ENCODE measurements around the gene ELANE. TPM values are rescaled to one million over a fixed set of nuclear protein-coding genes. Genes with fewer than 3 reads are reported as not detected.
A peak's percentile ranks its signal among the peaks of the same experiment; 100 is the strongest.

The ELANE gene
- total and polyA plus RNA-seq, 9 of the 15 experiments (the other 6 are each of a cell fraction or from before 2014, with no cell fraction given): not detected

GRCh38 chr19:861756-862580 lies 9.9 kb downstream of the ELANE start (continued):
- no peak for TF ChIP-seq CLOCK (CRISPR knock-in tag; IDR thresholded peaks at IDR 0.05; ENCODE audit: borderline replicate concordance)
- peak; percentile 96 for TF ChIP-seq MGA (IDR thresholded peaks at IDR 0.05)
- peak; percentile 88 for TF ChIP-seq ZNF592 (IDR thresholded peaks at IDR 0.05)
- TF ChIP-seq TAF1 (IDR thresholded peaks at IDR 0.05; ENCODE audit: control insufficient read depth, extremely low read depth, insufficient read depth, low read length, severe bottlenecking): peak; percentile 31
- 0 out of 2 replicates have a peak, but pooled peaks have one; percentile 12 for TF ChIP-seq TEAD4 (IDR thresholded peaks at IDR 0.05; ENCODE audit: low read length)
- no peak for TF ChIP-seq TEAD4 (CRISPR knock-in tag; IDR thresholded peaks at IDR 0.05; ENCODE audit: borderline replicate concordance)
